H9 (cell line): Measurements from ENCODE around the gene KRT28. TPM values are rescaled to one million over a fixed set of nuclear protein-coding genes. Genes with fewer than 3 reads are reported as not detected.

Source experiments
- DNase-seq: peaks from one replicate; pipeline ENCODE4 v3.0.0-alpha.2; 2017
- H2AFZ ChIP-seq: one replicate; pipeline ENCODE4 v1.6.1; 2013; ENCODE audit warnings: mild to moderate bottlenecking, low read length, control low read depth, moderate library complexity
- H2AK5ac ChIP-seq: 2 replicates; pipeline ENCODE4 v1.6.1; 2013; ENCODE audit warnings: low read length, control low read depth, mixed read lengths; ENCODE audit not compliant: insufficient read length
- H2BK120ac ChIP-seq: one replicate; pipeline ENCODE4 v1.6.1; 2013; ENCODE audit warnings: low read depth, mild to moderate bottlenecking, low read length, control low read depth, inconsistent platforms; ENCODE audit not compliant: poor library complexity, severe bottlenecking
- H2BK12ac ChIP-seq: 2 replicates; pipeline ENCODE4 v1.6.1; 2013; ENCODE audit warnings: low read length, control low read depth, mixed read lengths, low read depth; ENCODE audit not compliant: insufficient read length
- H2BK15ac ChIP-seq: 2 replicates; pipeline ENCODE4 v1.6.1; 2013; ENCODE audit warnings: low read depth, low read length, control low read depth
- H2BK20ac ChIP-seq: one replicate; pipeline ENCODE4 v1.6.1; 2013; ENCODE audit warnings: low read depth, mild to moderate bottlenecking, low read length, control low read depth, inconsistent platforms; ENCODE audit not compliant: poor library complexity, severe bottlenecking
- H2BK5ac ChIP-seq: 2 replicates; pipeline ENCODE4 v1.6.1; 2013; ENCODE audit warnings: low read length, control low read depth, mixed read lengths; ENCODE audit not compliant: insufficient read length
- H3K14ac ChIP-seq: 2 replicates; pipeline ENCODE4 v1.6.1; 2013; ENCODE audit warnings: low read length, control low read depth; ENCODE audit not compliant: insufficient read depth
- H3K18ac ChIP-seq: 2 replicates; pipeline ENCODE4 v1.6.1; 2013; ENCODE audit warnings: low read depth, mild to moderate bottlenecking, mixed read lengths, low read length, control low read depth; ENCODE audit not compliant: insufficient read length
- H3K23ac ChIP-seq: 2 replicates; pipeline ENCODE4 v1.6.1; 2013; ENCODE audit warnings: low read length, control low read depth, mixed read lengths, low read depth; ENCODE audit not compliant: insufficient read length
- H3K23me2 ChIP-seq: 2 replicates; pipeline ENCODE4 v1.6.1; 2013; ENCODE audit warnings: low read depth, mild to moderate bottlenecking, mixed read lengths, low read length, control low read depth; ENCODE audit not compliant: insufficient read length, poor library complexity, severe bottlenecking
- H3K27ac ChIP-seq: 2 replicates; pipeline ENCODE4 v1.5.1; 2013; ENCODE audit warnings: low read length, control low read depth, mixed read lengths, low read depth; ENCODE audit not compliant: insufficient read length
- H3K27me3 ChIP-seq: 2 replicates; pipeline ENCODE4 v1.6.1; 2013; ENCODE audit warnings: low read length, control low read depth, inconsistent platforms; ENCODE audit not compliant: insufficient read depth
- H3K4ac ChIP-seq: 2 replicates; pipeline ENCODE4 v1.6.1; 2013; ENCODE audit warnings: low read depth, mild to moderate bottlenecking, control low read depth, inconsistent platforms, low read length, moderate library complexity
- H3K4me1 ChIP-seq: 2 replicates; pipeline ENCODE4 v1.6.1; 2013; ENCODE audit warnings: low read length, control low read depth, inconsistent platforms; ENCODE audit not compliant: insufficient read depth
- H3K4me2 ChIP-seq: 2 replicates; pipeline ENCODE4 v1.6.1; 2013; ENCODE audit warnings: low read length, control low read depth, mixed read lengths; ENCODE audit not compliant: insufficient read length, insufficient read depth
- H3K56ac ChIP-seq: 2 replicates; pipeline ENCODE4 v1.6.1; 2013; ENCODE audit warnings: low read depth, mild to moderate bottlenecking, mixed read lengths, low read length, control low read depth; ENCODE audit not compliant: insufficient read length
- H3K79me1 ChIP-seq: 2 replicates; pipeline ENCODE4 v1.6.1; 2013; ENCODE audit warnings: low read depth, mild to moderate bottlenecking, moderate library complexity, low read length, control low read depth, inconsistent platforms; ENCODE audit not compliant: insufficient read depth, poor library complexity, severe bottlenecking
- H3K79me2 ChIP-seq: 2 replicates; pipeline ENCODE4 v1.6.1; 2013; ENCODE audit warnings: low read length, control low read depth, inconsistent platforms; ENCODE audit not compliant: insufficient read depth
- H3K9ac ChIP-seq: 2 replicates; pipeline ENCODE4 v1.6.1; 2013; ENCODE audit warnings: low read length, control low read depth, mixed read lengths; ENCODE audit not compliant: insufficient read length; ENCODE audit errors: extremely low read depth
- H3K9me3 ChIP-seq: one replicate; pipeline ENCODE4 v1.6.1; 2013; ENCODE audit warnings: low read depth, low read length, inconsistent platforms; ENCODE audit not compliant: control insufficient read depth
- H3T11ph ChIP-seq: one replicate; pipeline ENCODE4 v1.6.1; 2013; ENCODE audit warnings: mild to moderate bottlenecking, low read length, control low read depth, inconsistent platforms
- H4K20me1 ChIP-seq: one replicate; pipeline ENCODE4 v1.6.1; 2013; ENCODE audit not compliant: control insufficient read depth, insufficient read length, insufficient read depth
- H4K5ac ChIP-seq: 2 replicates; pipeline ENCODE4 v1.6.1; 2013; ENCODE audit warnings: low read depth, mild to moderate bottlenecking, mixed read lengths, low read length, control low read depth; ENCODE audit not compliant: insufficient read length
- H4K8ac ChIP-seq: replicated peaks from 2 replicates; pipeline ENCODE4 v1.6.1; 2013; ENCODE audit warnings: low read length, control low read depth, mixed read lengths, low read depth; ENCODE audit not compliant: insufficient read length
- H4K91ac ChIP-seq: 2 replicates; pipeline ENCODE4 v1.6.1; 2013; ENCODE audit warnings: low read depth, mild to moderate bottlenecking, moderate library complexity, mixed read lengths, low read length, control low read depth; ENCODE audit not compliant: insufficient read length
- H3K27ac Mint-ChIP-seq, 3 experiments: 2 replicates in 2 of 3; 3 replicates in 1 of 3; pipeline ENCODE4 v1.8.0; 2020 to 2021; ENCODE audit warnings: mixed read lengths in 3 of 3, mild to moderate bottlenecking in 1 of 3, moderate library complexity in 1 of 3
- H3K27me3 Mint-ChIP-seq: 2 replicates; pipeline ENCODE4 v1.8.0; 2021; ENCODE audit warnings: low read depth, mild to moderate bottlenecking, moderate library complexity, mixed read lengths
- H3K36me3 Mint-ChIP-seq, 3 experiments: 2 replicates in 2 of 3; 3 replicates in 1 of 3; pipeline ENCODE4 v1.8.0; 2020 to 2021; ENCODE audit warnings: low read depth in 3 of 3, mixed read lengths in 3 of 3; ENCODE audit not compliant: insufficient read depth in 1 of 3
- H3K4me1 Mint-ChIP-seq, 2 experiments: 2 replicates each; pipeline ENCODE4 v1.8.0; 2020; ENCODE audit warnings: mixed read lengths in 2 of 2
- H3K4me3 Mint-ChIP-seq, 2 experiments: 2 replicates in 1 of 2; 3 replicates in 1 of 2; pipeline ENCODE4 v1.8.0; 2020 to 2021; ENCODE audit warnings: mild to moderate bottlenecking in 2 of 2, mixed read lengths in 2 of 2, moderate library complexity in 1 of 2
- H3K9me3 Mint-ChIP-seq, 2 experiments: 2 replicates in 1 of 2; 3 replicates in 1 of 2; pipeline ENCODE4 v1.8.0; 2020; ENCODE audit warnings: mild to moderate bottlenecking in 2 of 2, mixed read lengths in 2 of 2, moderate library complexity in 1 of 2
- WGBS: extraction: QIAGEN DNeasy Blood & Tissue Kit; methylation state at CpG from one replicate; pipeline ENCODE4 v1.1.7; 2013; ENCODE audit warnings: missing lambda C conversion rate, low lambda C conversion rate, mixed read lengths; ENCODE audit not compliant: insufficient read length; ENCODE audit errors: extremely low coverage; 5-methylcytosine and 5-hydroxymethylcytosine counted together
- total RNA-seq: library from RNA; stranded (reverse); gene quantifications from 2 replicates; pipeline ENCODE4 v1.2.1, GENCODE V29; 2021
- TF ChIP-seq, protein P1 (sequence below): fragments of 200-600 bp; sonication (generic); conservative IDR thresholded peaks from 3 replicates; pipeline ENCODE4 v1.8.0; 2021; ENCODE audit warnings: antibody characterized with exemption, mild to moderate bottlenecking

Gene KRT28
- total RNA-seq, 1 experiment from 2014 or later: not detected

DNA sequence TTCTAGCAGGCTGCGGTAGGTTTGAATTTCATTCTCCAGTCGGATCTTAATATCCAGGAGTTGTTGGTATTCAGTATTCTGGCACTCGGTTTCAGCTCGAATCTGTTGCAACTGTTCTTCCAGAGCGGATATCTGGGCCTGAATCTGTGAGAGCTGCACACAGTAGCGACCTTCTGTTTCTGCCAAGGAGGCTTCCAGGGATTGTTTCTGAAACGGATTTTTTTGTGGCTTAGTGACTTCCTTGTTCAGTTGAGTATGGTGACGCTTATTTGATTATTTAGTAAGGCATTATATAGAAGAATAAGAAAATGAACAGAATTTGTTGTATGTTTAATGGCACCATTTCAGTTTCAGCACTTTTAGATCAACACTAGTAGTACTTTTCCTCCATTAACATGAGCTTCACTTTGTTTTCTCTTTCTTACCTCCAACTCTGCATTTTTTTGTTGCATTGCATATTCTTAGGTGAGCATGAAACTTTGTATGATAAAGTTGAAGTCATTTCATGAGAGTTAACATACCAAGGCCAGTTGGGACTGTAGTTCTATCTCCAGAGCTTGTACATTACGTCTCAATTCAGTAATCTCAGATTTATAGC is 19.9 kb upstream of the KRT28 start:
- Histone ChIP-seq H3K14ac (no peak overlapping the region), H3K4me2 (peak overlapping the region; percentile 47), H3K79me1 (no peaks in the 10 kb centered on the region), H4K8ac (no peak overlapping the region), H2AFZ (peak overlapping the region; percentile 6), H2BK120ac (no peak overlapping the region), H3K27ac (no peak overlapping the region), H3K9me3 (no peaks in the 10 kb centered on the region), H3K23ac (no peak overlapping the region), H4K20me1 (no peaks in the 10 kb centered on the region), H3K9ac (no peak overlapping the region), H2AK5ac (no peak overlapping the region), H2BK12ac (no peak overlapping the region), H3K4me1 (no peaks in the 10 kb centered on the region), H3K56ac (no peak overlapping the region), H2BK20ac (no peak overlapping the region), H2BK15ac (no peak overlapping the region), H3K18ac (no peak overlapping the region), H3K79me2 (no peaks in the 10 kb centered on the region), H3K23me2 (peaks cover 3% of the 10 kb centered on the region), H4K91ac (no peak overlapping the region), H3K4ac (no peak overlapping the region), H3K27me3 (no peaks in the 10 kb centered on the region), H3T11ph (no peak overlapping the region), H2BK5ac (no peak overlapping the region), H4K5ac (no peak overlapping the region)
- no peaks in the 10 kb centered on the region for H3K9me3 Mint-ChIP-seq
- TF ChIP-seq, protein P1, sequence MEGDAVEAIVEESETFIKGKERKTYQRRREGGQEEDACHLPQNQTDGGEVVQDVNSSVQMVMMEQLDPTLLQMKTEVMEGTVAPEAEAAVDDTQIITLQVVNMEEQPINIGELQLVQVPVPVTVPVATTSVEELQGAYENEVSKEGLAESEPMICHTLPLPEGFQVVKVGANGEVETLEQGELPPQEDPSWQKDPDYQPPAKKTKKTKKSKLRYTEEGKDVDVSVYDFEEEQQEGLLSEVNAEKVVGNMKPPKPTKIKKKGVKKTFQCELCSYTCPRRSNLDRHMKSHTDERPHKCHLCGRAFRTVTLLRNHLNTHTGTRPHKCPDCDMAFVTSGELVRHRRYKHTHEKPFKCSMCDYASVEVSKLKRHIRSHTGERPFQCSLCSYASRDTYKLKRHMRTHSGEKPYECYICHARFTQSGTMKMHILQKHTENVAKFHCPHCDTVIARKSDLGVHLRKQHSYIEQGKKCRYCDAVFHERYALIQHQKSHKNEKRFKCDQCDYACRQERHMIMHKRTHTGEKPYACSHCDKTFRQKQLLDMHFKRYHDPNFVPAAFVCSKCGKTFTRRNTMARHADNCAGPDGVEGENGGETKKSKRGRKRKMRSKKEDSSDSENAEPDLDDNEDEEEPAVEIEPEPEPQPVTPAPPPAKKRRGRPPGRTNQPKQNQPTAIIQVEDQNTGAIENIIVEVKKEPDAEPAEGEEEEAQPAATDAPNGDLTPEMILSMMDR: no peak
- no peak for DNase-seq
- H3K4me1 Mint-ChIP-seq: peaks cover 0 to 8% of the 10 kb centered on the region in 2 experiments; a peak in 1 of 4 replicates
- H3K27ac Mint-ChIP-seq: peak overlapping the region in 2 of 3 experiments; percentile 88 to 90; a peak in 2 of 7 replicates
- H3K4me3 Mint-ChIP-seq: peak overlapping the region; percentile 78 to 85
- H3K27me3 Mint-ChIP-seq: peaks cover 75% of the 10 kb centered on the region
- peaks cover 0 to 13% (median 10%) of the 10 kb centered on the region in 3 experiments; a peak in 5 of 7 replicates for H3K36me3 Mint-ChIP-seq
- WGBS: no CpG with 5 or more reads among the region's 9 CpGs
